Thoracic aorta (tissue), 2 donors: ENCODE results near the gene PJA1. TPM values are rescaled to one million over a fixed set of nuclear protein-coding genes. Genes with fewer than 3 reads are reported as not detected.

Source experiments
- ATAC-seq: fragments of 150-250 bp; one replicate; pipeline ENCODE4 v1.8.0; 2017; ENCODE audit warnings: low read depth; ENCODE audit not compliant: insufficient number of reproducible peaks, low FRiP score
- DNase-seq: peaks from one replicate; pipeline ENCODE4 v3.0.0-alpha.2; 2020; ENCODE audit warnings: low spot score
- H3K27ac ChIP-seq, 2 donors: fragments of 200-600 bp; sonication (generic); 1 replicate in 1 of 2; 2 replicates in 1 of 2; pipeline ENCODE4 v1.5.1; 2016; ENCODE audit warnings: mild to moderate bottlenecking in 2 of 2, moderate library complexity in 2 of 2
- H3K27me3 ChIP-seq: fragments of 200-600 bp; sonication (generic); replicated peaks from 2 replicates; pipeline ENCODE4 v1.6.0; 2016; ENCODE audit warnings: mild to moderate bottlenecking; ENCODE audit not compliant: insufficient read depth
- H3K36me3 ChIP-seq: fragments of 200-600 bp; sonication (generic); one replicate; pipeline ENCODE4 v1.5.1; 2016
- H3K4me1 ChIP-seq, 2 donors: fragments of 200-600 bp; sonication (generic); 1 replicate in 1 of 2; 2 replicates in 1 of 2; pipeline versions ENCODE4 v1.5.1 to v1.6.0; 2016; ENCODE audit warnings: low read depth in 2 of 2, mild to moderate bottlenecking in 1 of 2; ENCODE audit not compliant: control insufficient read depth in 1 of 2
- H3K4me3 ChIP-seq: fragments of 200-600 bp; sonication (generic); 2 replicates; pipeline ENCODE4 v1.5.1; 2016; ENCODE audit warnings: mild to moderate bottlenecking
- H3K9me3 ChIP-seq: fragments of 200-600 bp; sonication (generic); 2 replicates; pipeline ENCODE4 v1.5.1; 2016
- total RNA-seq, 2 donors: library from RNA; depleted of rRNA; stranded (reverse); fragments of >200 nt; gene quantifications; one replicate each; pipeline versions ENCODE4 v1.1.0 to v1.2.3, GENCODE V29; 2016
- TF ChIP-seq, protein P1 (sequence below): fragments of 200-600 bp; sonication (generic); IDR thresholded peaks from one replicate; pipeline ENCODE4 v1.5.1; 2019; ENCODE audit warnings: antibody characterized with exemption

Gene PJA1
- total RNA-seq, 2 donors from 2014 or later = 16.2 to 19.0 TPM

GRCh38 chrX:69203638-69204037 lies 38.4 kb upstream of the PJA1 start:
- H3K27ac ChIP-seq = no peak overlapping the region
- H3K36me3 ChIP-seq = no peaks in the 10 kb centered on the region
- H3K9me3 ChIP-seq = no peaks in the 10 kb centered on the region
- no peaks in the 10 kb centered on the region for H3K27me3 ChIP-seq
- TF ChIP-seq, protein P1, sequence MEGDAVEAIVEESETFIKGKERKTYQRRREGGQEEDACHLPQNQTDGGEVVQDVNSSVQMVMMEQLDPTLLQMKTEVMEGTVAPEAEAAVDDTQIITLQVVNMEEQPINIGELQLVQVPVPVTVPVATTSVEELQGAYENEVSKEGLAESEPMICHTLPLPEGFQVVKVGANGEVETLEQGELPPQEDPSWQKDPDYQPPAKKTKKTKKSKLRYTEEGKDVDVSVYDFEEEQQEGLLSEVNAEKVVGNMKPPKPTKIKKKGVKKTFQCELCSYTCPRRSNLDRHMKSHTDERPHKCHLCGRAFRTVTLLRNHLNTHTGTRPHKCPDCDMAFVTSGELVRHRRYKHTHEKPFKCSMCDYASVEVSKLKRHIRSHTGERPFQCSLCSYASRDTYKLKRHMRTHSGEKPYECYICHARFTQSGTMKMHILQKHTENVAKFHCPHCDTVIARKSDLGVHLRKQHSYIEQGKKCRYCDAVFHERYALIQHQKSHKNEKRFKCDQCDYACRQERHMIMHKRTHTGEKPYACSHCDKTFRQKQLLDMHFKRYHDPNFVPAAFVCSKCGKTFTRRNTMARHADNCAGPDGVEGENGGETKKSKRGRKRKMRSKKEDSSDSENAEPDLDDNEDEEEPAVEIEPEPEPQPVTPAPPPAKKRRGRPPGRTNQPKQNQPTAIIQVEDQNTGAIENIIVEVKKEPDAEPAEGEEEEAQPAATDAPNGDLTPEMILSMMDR = no peak
- DNase-seq = no peak
- no peaks in the 10 kb centered on the region for H3K4me1 ChIP-seq
- ATAC-seq = no peak
- no peak overlapping the region for H3K4me3 ChIP-seq

DNA sequence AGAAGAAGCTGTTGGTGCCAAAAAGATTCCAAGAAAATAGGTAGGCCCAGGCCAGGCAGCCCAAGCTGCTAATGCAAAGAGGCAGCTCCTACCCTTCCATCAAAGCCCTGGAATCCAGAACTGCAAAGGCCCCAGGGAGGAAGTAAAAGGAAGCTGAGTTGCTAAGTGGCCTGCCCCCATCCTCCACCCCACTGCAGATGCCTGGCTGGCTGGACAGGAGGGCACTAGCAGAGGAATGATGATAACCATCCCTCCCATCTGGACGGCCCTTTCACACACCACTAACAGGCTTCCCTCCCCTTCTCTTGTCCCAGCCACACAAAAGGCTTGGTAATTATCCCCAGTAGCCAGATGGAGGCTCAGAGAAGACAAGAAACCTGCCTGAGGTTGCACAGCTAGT lies 32.4 kb upstream of the PJA1 start:
- H3K4me3 ChIP-seq = no peak overlapping the region
- no peak for ATAC-seq
- DNase-seq = no peak
- no peaks in the 10 kb centered on the region for H3K27me3 ChIP-seq
- no peak overlapping the region for H3K27ac ChIP-seq
- H3K4me1 ChIP-seq = no peaks in the 10 kb centered on the region
- H3K9me3 ChIP-seq = no peaks in the 10 kb centered on the region
- TF ChIP-seq, protein P1 = no peak
- no peaks in the 10 kb centered on the region for H3K36me3 ChIP-seq

GRCh38 chrX:69196666-69197065 lies 31.4 kb upstream of the PJA1 start:
- Histone ChIP-seq H3K4me3 (no peak overlapping the region), H3K4me1 (no peaks in the 10 kb centered on the region), H3K27me3 (no peaks in the 10 kb centered on the region), H3K27ac (no peak overlapping the region), H3K9me3 (no peaks in the 10 kb centered on the region), H3K36me3 (no peaks in the 10 kb centered on the region)
- DNase-seq = no peak
- no peak for ATAC-seq
- TF ChIP-seq, protein P1 = no peak

- TF ChIP-seq, protein P1 = no peak
- no peaks in the 10 kb centered on the region for H3K4me1 ChIP-seq
- H3K4me3 ChIP-seq = no peak overlapping the region
- no peaks in the 10 kb centered on the region for H3K27me3 ChIP-seq
- no peak for ATAC-seq
- no peak for DNase-seq
- H3K27ac ChIP-seq = no peak overlapping the region
- H3K36me3 ChIP-seq = no peaks in the 10 kb centered on the region
- no peaks in the 10 kb centered on the region for H3K9me3 ChIP-seq
These were observed 30.6 kb upstream of the PJA1 start for GRCh38 chrX:69195810-69196209.

- no peak for DNase-seq
- ATAC-seq = no peak
- H3K4me3 ChIP-seq = no peak overlapping the region
- TF ChIP-seq, protein P1 = no peak
- H3K27ac ChIP-seq = no peak overlapping the region
- H3K36me3 ChIP-seq = no peaks in the 10 kb centered on the region
- H3K9me3 ChIP-seq = no peaks in the 10 kb centered on the region
- H3K4me1 ChIP-seq = no peaks in the 10 kb centered on the region
- no peaks in the 10 kb centered on the region for H3K27me3 ChIP-seq
These were observed 29.9 kb upstream of the PJA1 start for GRCh38 chrX:69195192-69195591.
